8988T (cell line): ENCODE results near the gene USP47.
A peak's percentile ranks its signal among the peaks of the same experiment; 100 is the strongest.

Experiments
- DNase-seq: peaks from one replicate; pipeline ENCODE4 v3.0.0; 2011

The USP47 gene

GRCh38 chr11:11968511-11969280 lies 126.9 kb downstream of the USP47 start:
- no peak for DNase-seq

GRCh38 chr11:11969380-11970215 lies 127.8 kb downstream of the USP47 start:
- DNase-seq: no peak

GRCh38 chr11:11970556-11970955 lies 128.8 kb downstream of the USP47 start:
- DNase-seq: no peak

- DNase-seq: no peak
These were observed 130.3 kb downstream of the USP47 start for GRCh38 chr11:11971906-11972547.

GRCh38 chr11:11972730-11973341 lies 131.1 kb downstream of the USP47 start:
- DNase-seq: no peak

GRCh38 chr11:11973361-11973800 lies 131.6 kb downstream of the USP47 start:
- no peak for DNase-seq

GRCh38 chr11:11973866-11974265 lies 132.1 kb downstream of the USP47 start:
- no peak for DNase-seq

- peak; percentile 51 for DNase-seq
These were observed 133.7 kb downstream of the USP47 start for GRCh38 chr11:11975201-11976092.

GRCh38 chr11:11976481-11977127 lies 134.8 kb downstream of the USP47 start:
- no peak for DNase-seq

GRCh38 chr11:11977206-11977938 lies 135.6 kb downstream of the USP47 start:
- peak; percentile 84 for DNase-seq

GRCh38 chr11:11978098-11978637 lies 136.4 kb downstream of the USP47 start:
- no peak for DNase-seq

- no peak for DNase-seq
These were observed 137.2 kb downstream of the USP47 start for GRCh38 chr11:11978792-11979487.

GRCh38 chr11:11979488-11980117 lies 137.8 kb downstream of the USP47 start:
- no peak for DNase-seq

- DNase-seq: no peak
These were observed 138.4 kb downstream of the USP47 start for GRCh38 chr11:11980200-11980599.

- DNase-seq: no peak
These were observed 139.1 kb downstream of the USP47 start for GRCh38 chr11:11980841-11981308.

- DNase-seq: no peak
These were observed 139.6 kb downstream of the USP47 start for GRCh38 chr11:11981364-11981763.

GRCh38 chr11:11981840-11982239 lies 140.1 kb downstream of the USP47 start:
- DNase-seq: no peak

- no peak for DNase-seq
These were observed 140.7 kb downstream of the USP47 start for GRCh38 chr11:11982461-11982860.

GRCh38 chr11:11982975-11983374 lies 141.2 kb downstream of the USP47 start:
- no peak for DNase-seq
